Measurements from ENCODE around the gene ATL2. TPM values are rescaled to one million over a fixed set of nuclear protein-coding genes. Genes with fewer than 3 reads are reported as not detected.

Gene ATL2
- total and polyA plus RNA-seq, 2 of the 8 experiments (the other 6 are each of a cell fraction or from before 2014, with no cell fraction given) = 38.8 to 84.6 TPM

GRCh38 chr2:38416296-38417036 lies 39.4 kb upstream of the ATL2 start (continued):
- TF ChIP-seq HDAC2 (IDR thresholded peaks at IDR 0.05; ENCODE audit: borderline replicate concordance in 1 of 2, low read depth in 2 of 2, low read length in 2 of 2) (no peak), CREB1 (IDR thresholded peaks at IDR 0.05) (no peak), CBX8 (IDR thresholded peaks at IDR 0.05; ENCODE audit: borderline replicate concordance, low read depth, low read length) (no peak), RXRA (IDR thresholded peaks at IDR 0.05; ENCODE audit: insufficient read depth, low read depth, low read length) (no peak), RNF2 (IDR thresholded peaks at IDR 0.05; ENCODE audit: borderline replicate concordance, low read depth, low read length, missing control alignments, poor library complexity, severe bottlenecking) (no peak), SIRT6 (IDR thresholded peaks at IDR 0.05; ENCODE audit: low read length) (no peak)

Measured in H1 (cell line).